ENCODE results near the gene WIPI1.

Gene WIPI1

GRCh38 chr17:68424203-68424602 is 33.1 kb downstream of the WIPI1 start:
- TF ChIP-seq GATA3 (IDR thresholded peaks at IDR 0.05; ENCODE audit: low read depth, low read length) (no peak), GATA2 (IDR thresholded peaks at IDR 0.05; ENCODE audit: low read depth, low read length) (no peak)

DNA sequence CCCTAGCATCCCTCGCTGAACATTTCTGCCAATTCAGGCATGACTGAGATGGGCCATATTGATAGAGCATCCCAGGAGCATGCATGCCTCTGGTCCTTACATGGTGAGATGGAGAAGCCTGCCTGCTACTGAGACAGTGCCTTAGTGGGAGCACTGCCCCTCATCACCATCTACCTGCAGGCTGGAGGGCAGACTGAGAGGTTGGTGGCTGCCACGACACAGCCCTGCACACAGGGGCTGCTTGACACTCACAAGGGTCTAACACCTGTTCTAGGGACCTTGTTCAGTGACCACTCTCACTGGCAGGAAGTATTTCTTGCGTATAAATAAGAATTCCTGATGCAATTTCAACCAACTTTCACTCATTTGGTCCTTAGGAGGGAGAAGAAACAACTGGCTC is 34.0 kb downstream of the WIPI1 start:
- TF ChIP-seq GATA3 (IDR thresholded peaks at IDR 0.05; ENCODE audit: low read depth, low read length) (no peak), GATA2 (IDR thresholded peaks at IDR 0.05; ENCODE audit: low read depth, low read length) (no peak)

- TF ChIP-seq GATA3 (IDR thresholded peaks at IDR 0.05; ENCODE audit: low read depth, low read length) (no peak), GATA2 (IDR thresholded peaks at IDR 0.05; ENCODE audit: low read depth, low read length) (no peak)
These were observed 34.5 kb downstream of the WIPI1 start for GRCh38 chr17:68422821-68423220.

GRCh38 chr17:68421486-68421885 is 35.8 kb downstream of the WIPI1 start:
- TF ChIP-seq GATA2 (IDR thresholded peaks at IDR 0.05; ENCODE audit: low read depth, low read length) (no peak), GATA3 (IDR thresholded peaks at IDR 0.05; ENCODE audit: low read depth, low read length) (no peak)

DNA sequence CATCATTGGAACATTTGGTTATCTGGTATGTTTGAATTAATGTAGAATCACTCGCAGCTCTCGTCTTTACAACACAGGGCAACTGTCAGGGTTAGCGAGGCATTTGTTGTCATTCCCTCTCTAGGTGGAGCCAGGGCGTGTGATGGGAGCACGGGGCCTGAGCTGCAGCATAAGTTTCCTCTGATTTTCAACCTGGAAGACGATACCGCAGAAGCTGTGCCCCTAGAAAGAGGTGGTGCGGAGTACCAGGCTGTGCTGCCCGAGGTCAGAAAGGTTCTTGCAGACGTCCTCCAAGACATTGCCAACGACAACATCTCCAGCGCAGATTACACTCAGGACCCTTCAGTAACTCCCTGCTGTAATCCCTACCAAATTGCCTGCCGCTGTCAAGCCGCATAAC is 37.2 kb downstream of the WIPI1 start:
- no peak for TF ChIP-seq GATA3 (IDR thresholded peaks at IDR 0.05; ENCODE audit: low read depth, low read length)
- no peak for TF ChIP-seq GATA2 (IDR thresholded peaks at IDR 0.05; ENCODE audit: low read depth, low read length)

- no peak for TF ChIP-seq GATA3 (IDR thresholded peaks at IDR 0.05; ENCODE audit: low read depth, low read length)
- TF ChIP-seq GATA2 (IDR thresholded peaks at IDR 0.05; ENCODE audit: low read depth, low read length) = no peak
These were observed 38.4 kb downstream of the WIPI1 start for GRCh38 chr17:68418876-68419275.

GRCh38 chr17:68417317-68417716 is 40.0 kb downstream of the WIPI1 start:
- TF ChIP-seq GATA3 (IDR thresholded peaks at IDR 0.05; ENCODE audit: low read depth, low read length) (no peak), GATA2 (IDR thresholded peaks at IDR 0.05; ENCODE audit: low read depth, low read length) (no peak)

DNA sequence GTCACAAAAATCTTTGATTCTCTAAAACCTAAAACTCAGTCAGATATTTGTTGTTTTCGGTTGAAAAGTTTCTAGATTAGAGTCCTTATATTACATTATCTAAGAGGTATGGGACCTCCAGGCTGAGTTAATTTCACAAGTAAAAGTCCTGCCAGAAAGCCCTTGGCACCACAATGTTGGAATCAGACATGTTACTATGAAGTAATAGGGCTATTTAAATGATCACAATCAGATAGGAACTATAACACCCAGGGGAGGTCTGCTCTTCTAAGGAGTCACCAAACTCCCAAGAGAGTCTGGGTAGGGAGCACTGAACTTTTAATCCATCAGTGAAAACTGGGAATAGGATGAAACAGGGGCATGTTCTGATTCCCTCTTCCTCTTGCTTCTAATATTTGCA is 54.2 kb downstream of the WIPI1 start:
- no peak for TF ChIP-seq GATA2 (IDR thresholded peaks at IDR 0.05; ENCODE audit: low read depth, low read length)
- TF ChIP-seq GATA3 (IDR thresholded peaks at IDR 0.05; ENCODE audit: low read depth, low read length) = no peak

GRCh38 chr17:68401288-68401687 is 56.0 kb downstream of the WIPI1 start:
- no peak for TF ChIP-seq GATA3 (IDR thresholded peaks at IDR 0.05; ENCODE audit: low read depth, low read length)
- TF ChIP-seq GATA2 (IDR thresholded peaks at IDR 0.05; ENCODE audit: low read depth, low read length) = no peak

- TF ChIP-seq GATA2 (IDR thresholded peaks at IDR 0.05; ENCODE audit: low read depth, low read length) (no peak), GATA3 (IDR thresholded peaks at IDR 0.05; ENCODE audit: low read depth, low read length) (no peak)
These were observed 56.9 kb downstream of the WIPI1 start for GRCh38 chr17:68400404-68400735.

- no peak for TF ChIP-seq GATA3 (IDR thresholded peaks at IDR 0.05; ENCODE audit: low read depth, low read length)
- no peak for TF ChIP-seq GATA2 (IDR thresholded peaks at IDR 0.05; ENCODE audit: low read depth, low read length)
These were observed 57.5 kb downstream of the WIPI1 start for GRCh38 chr17:68399638-68400403.

GRCh38 chr17:68398691-68399637 is 58.3 kb downstream of the WIPI1 start:
- TF ChIP-seq GATA3 (IDR thresholded peaks at IDR 0.05; ENCODE audit: low read depth, low read length) = no peak
- TF ChIP-seq GATA2 (IDR thresholded peaks at IDR 0.05; ENCODE audit: low read depth, low read length) = no peak

DNA sequence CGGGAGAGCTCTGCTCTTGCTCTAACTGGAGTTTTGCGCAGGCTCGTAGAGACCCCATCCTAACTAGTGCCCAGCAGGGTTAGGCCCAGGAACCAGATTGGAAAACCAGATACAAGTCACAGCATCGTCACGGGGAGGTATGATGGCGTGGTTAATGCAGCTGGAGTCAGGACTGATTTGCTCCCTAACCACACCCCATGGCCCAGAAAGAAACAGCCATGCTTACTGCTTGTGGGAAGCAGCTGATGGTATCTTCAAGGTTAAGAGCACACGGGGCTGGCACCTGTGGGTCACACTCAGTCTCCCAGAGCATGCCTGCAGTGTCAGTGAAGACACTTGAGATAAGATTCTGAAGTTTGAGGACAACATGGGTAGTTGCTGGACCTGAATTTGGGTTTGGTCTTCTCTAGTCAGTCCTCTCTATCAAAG is 60.2 kb downstream of the WIPI1 start:
- TF ChIP-seq GATA2 (IDR thresholded peaks at IDR 0.05; ENCODE audit: low read depth, low read length) (no peak), GATA3 (IDR thresholded peaks at IDR 0.05; ENCODE audit: low read depth, low read length) (no peak)

- no peak for TF ChIP-seq GATA3 (IDR thresholded peaks at IDR 0.05; ENCODE audit: low read depth, low read length)
- no peak for TF ChIP-seq GATA2 (IDR thresholded peaks at IDR 0.05; ENCODE audit: low read depth, low read length)
These were observed 60.8 kb downstream of the WIPI1 start for GRCh38 chr17:68396226-68397107.

All from SH-SY5Y (cell line).